Cardiac muscle cell (in vitro differentiated cells and primary cell): ENCODE results near the gene PLA2G4A. TPM values are rescaled to one million over a fixed set of nuclear protein-coding genes. Genes with fewer than 3 reads are reported as not detected.
A peak's percentile ranks its signal among the peaks of the same experiment; 100 is the strongest.

Experiments used
- DNase-seq, 2 donors: peaks; one replicate each; pipeline versions ENCODE4 v3.0.0 to v3.0.0-alpha.2; 2010 to 2017; ENCODE audit warnings: low read depth in 1 of 2, low spot score in 1 of 2
- H3K27ac ChIP-seq: fragments of 200-600 bp; sonication (generic); 2 replicates; pipeline ENCODE4 v1.5.1; 2016
- H3K27me3 ChIP-seq: fragments of 200-600 bp; sonication (generic); 2 replicates; pipeline ENCODE4 v1.6.0; 2016; ENCODE audit warnings: control low read depth
- H3K36me3 ChIP-seq: fragments of 200-600 bp; sonication (generic); 2 replicates; pipeline ENCODE4 v1.5.1; 2016; ENCODE audit warnings: control low read depth
- H3K4me1 ChIP-seq: fragments of 200-600 bp; sonication (generic); 2 replicates; pipeline ENCODE4 v1.8.1; 2017; ENCODE audit warnings: low read depth, mild to moderate bottlenecking, mixed run types
- H3K4me3 ChIP-seq: fragments of 200-600 bp; sonication (generic); 2 replicates; pipeline ENCODE4 v1.5.1; 2016; ENCODE audit warnings: mild to moderate bottlenecking
- H3K9me3 ChIP-seq: fragments of 200-600 bp; sonication (generic); 2 replicates; pipeline ENCODE4 v1.5.1; 2017; ENCODE audit warnings: low read depth, mild to moderate bottlenecking, control low read depth
- CTCF ChIP-seq: IDR thresholded peaks from 2 replicates; pipeline ENCODE4 v1.5.1; 2012; ENCODE audit warnings: low read depth, mild to moderate bottlenecking, low read length
- polyA plus RNA-seq: library from polyadenylated mRNA; unstranded; fragments of >200 nt; fragmentation: Nextera tagmentation; extraction: Ambion mirVana; gene quantifications from 2 replicates; pipeline ENCODE4 v1.2.1, GENCODE V29; 2016
- total RNA-seq: library from RNA; depleted of rRNA; stranded (reverse); fragments of >200 nt; gene quantifications from 2 replicates; pipeline ENCODE4 v1.2.3, GENCODE V29; 2016

Gene PLA2G4A
- total and polyA plus RNA-seq, 2 experiments from 2014 or later, result 0.09 TPM; not detected in 1

- no peak overlapping the region for H3K4me3 ChIP-seq
- no peak for DNase-seq
- no peaks in the 10 kb centered on the region for H3K9me3 ChIP-seq
- no peaks in the 10 kb centered on the region for H3K4me1 ChIP-seq
- H3K27ac ChIP-seq, result no peak overlapping the region
- H3K36me3 ChIP-seq, result no peaks in the 10 kb centered on the region
- TF ChIP-seq CTCF, result no peak
- no peaks in the 10 kb centered on the region for H3K27me3 ChIP-seq
Measured at GRCh38 chr1:186839041-186839400, 10.3 kb downstream of the PLA2G4A start.

DNA sequence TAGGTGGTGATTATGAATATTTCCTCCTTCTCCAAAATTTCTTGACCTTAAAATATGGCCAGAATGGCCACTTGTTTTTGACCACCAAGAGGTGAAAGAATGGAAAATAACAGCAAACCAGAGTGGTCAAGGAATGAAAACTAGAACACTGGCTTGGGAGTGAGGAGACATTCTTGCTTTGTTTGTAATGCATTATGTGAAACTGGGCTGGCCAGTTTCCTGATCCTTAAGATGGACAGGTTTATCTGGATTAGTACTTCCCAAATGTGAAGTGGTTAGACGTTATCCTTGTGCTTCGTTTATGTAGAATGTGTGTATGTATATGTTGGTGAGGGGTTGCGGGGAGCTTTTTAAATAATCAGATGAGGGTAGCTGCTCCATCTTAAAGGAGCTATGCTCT lies 12.8 kb downstream of the PLA2G4A start:
- Histone ChIP-seq H3K4me1 (no peaks in the 10 kb centered on the region), H3K9me3 (no peaks in the 10 kb centered on the region), H3K36me3 (no peaks in the 10 kb centered on the region), H3K27ac (no peak overlapping the region), H3K4me3 (no peak overlapping the region), H3K27me3 (no peaks in the 10 kb centered on the region)
- TF ChIP-seq CTCF, result no peak
- DNase-seq, result peak in 1 of 2 donors; percentile 42

GRCh38 chr1:186842547-186842946 lies 13.8 kb downstream of the PLA2G4A start:
- no peaks in the 10 kb centered on the region for H3K36me3 ChIP-seq
- H3K27ac ChIP-seq, result no peak overlapping the region
- H3K4me1 ChIP-seq, result no peaks in the 10 kb centered on the region
- H3K27me3 ChIP-seq, result no peaks in the 10 kb centered on the region
- no peak overlapping the region for H3K4me3 ChIP-seq
- no peak for TF ChIP-seq CTCF
- H3K9me3 ChIP-seq, result no peaks in the 10 kb centered on the region
- DNase-seq, result no peak

DNA sequence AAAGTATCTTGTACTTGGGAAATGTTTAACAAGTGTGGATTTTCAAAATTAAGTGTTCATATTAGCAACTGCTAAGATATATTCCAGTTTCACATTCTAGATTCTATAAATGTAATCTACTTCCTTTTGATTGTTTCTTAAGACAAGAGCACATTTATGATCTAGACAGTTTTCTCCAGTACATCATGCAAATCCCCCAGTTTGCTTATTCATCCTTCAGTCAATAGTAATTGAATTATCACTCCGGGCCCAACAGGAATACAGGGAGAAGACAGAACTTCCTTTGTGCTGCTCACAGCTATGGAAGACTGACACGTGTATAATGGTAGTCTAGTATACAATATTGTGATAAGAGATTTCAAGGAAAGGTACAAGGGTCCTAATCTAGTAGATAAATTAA lies 14.5 kb downstream of the PLA2G4A start:
- no peak overlapping the region for H3K27ac ChIP-seq
- DNase-seq, result no peak
- H3K9me3 ChIP-seq, result no peaks in the 10 kb centered on the region
- no peaks in the 10 kb centered on the region for H3K27me3 ChIP-seq
- H3K4me3 ChIP-seq, result no peak overlapping the region
- TF ChIP-seq CTCF, result no peak
- no peaks in the 10 kb centered on the region for H3K36me3 ChIP-seq
- H3K4me1 ChIP-seq, result no peaks in the 10 kb centered on the region

DNA sequence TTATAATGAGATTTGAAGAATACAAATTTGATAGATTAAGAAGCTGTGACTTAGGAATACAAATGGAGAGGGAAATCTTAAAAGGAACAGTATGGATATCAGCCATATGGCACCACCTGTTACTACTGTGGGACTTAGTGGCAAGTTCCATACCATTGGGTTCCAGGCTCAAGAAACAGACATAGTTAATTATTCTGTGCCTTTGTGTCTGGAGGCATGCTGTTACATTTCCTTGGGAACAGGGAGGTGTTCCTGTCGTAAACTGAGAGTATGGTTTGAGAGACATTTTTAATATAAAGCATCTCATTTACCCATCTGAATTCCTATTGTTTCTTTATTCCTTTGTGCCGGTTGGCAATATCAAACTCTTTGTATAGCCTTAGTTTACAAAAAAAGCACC lies 15.2 kb downstream of the PLA2G4A start:
- H3K9me3 ChIP-seq, result no peaks in the 10 kb centered on the region
- H3K4me1 ChIP-seq, result no peaks in the 10 kb centered on the region
- no peaks in the 10 kb centered on the region for H3K27me3 ChIP-seq
- TF ChIP-seq CTCF, result no peak
- no peak overlapping the region for H3K27ac ChIP-seq
- H3K36me3 ChIP-seq, result no peaks in the 10 kb centered on the region
- H3K4me3 ChIP-seq, result no peak overlapping the region
- no peak for DNase-seq

GRCh38 chr1:186845576-186846210 lies 16.9 kb downstream of the PLA2G4A start:
- H3K4me1 ChIP-seq, result no peaks in the 10 kb centered on the region
- no peak overlapping the region for H3K4me3 ChIP-seq
- DNase-seq, result no peak
- no peak for TF ChIP-seq CTCF
- no peaks in the 10 kb centered on the region for H3K9me3 ChIP-seq
- H3K27ac ChIP-seq, result no peak overlapping the region
- no peaks in the 10 kb centered on the region for H3K36me3 ChIP-seq
- no peaks in the 10 kb centered on the region for H3K27me3 ChIP-seq
